ENCODE results near the gene PRR20G.

GRCh38 chr3:127336101-127336500, 48.3 kb upstream of the PRR20G start:
- TF ChIP-seq CTCF (IDR thresholded peaks at IDR 0.05; ENCODE audit: poor library complexity, severe bottlenecking) (no peak), POLR2AphosphoS5 (IDR thresholded peaks at IDR 0.05) (no peak), SMC3 (conservative IDR thresholded peaks at IDR 0.05; ENCODE audit: poor library complexity) (no peak), EP300 (conservative IDR thresholded peaks at IDR 0.05; ENCODE audit: poor library complexity, severe bottlenecking) (no peak)

All from neural cell (in vitro differentiated cells).